Ovary (tissue), 1 donor: ENCODE measurements around the gene NFKBIE.

Experiments used
- EP300 ChIP-seq: sonication (generic); formaldehyde crosslinking; IDR thresholded peaks from one replicate; pipeline ENCODE4 v1.6.1; 2017; ENCODE audit warnings: antibody characterized with exemption
- POLR2A ChIP-seq: fragments of 450-650 bp; IDR thresholded peaks from one replicate; pipeline ENCODE4 v1.6.1; 2017; ENCODE audit warnings: antibody characterized with exemption, mild to moderate bottlenecking, moderate library complexity

GRCh38 chr6:44223319-44224028, 41.9 kb downstream of the NFKBIE start, which contains the start of gene SLC29A1:
- TF ChIP-seq POLR2A (peak; percentile 9), EP300 (no peak)
